K562 (cell line): ENCODE results near the gene MYO7A. TPM values are rescaled to one million over a fixed set of nuclear protein-coding genes. Genes with fewer than 3 reads are reported as not detected.

Source experiments
- ATF1 ChIP-seq, 2 experiments: fragments of 450-650 bp in 1 of 2; IDR thresholded peaks; 2 replicates each; pipeline ENCODE4 v1.6.1; 2016; ENCODE audit warnings: missing compliant biosample characterization in 1 of 2, missing genetic modification characterization in 1 of 2
- ATF3 ChIP-seq, 2 experiments: fragments of 450-650 bp in 1 of 2; sonication (generic) in 1 of 2; formaldehyde crosslinking in 1 of 2; IDR thresholded peaks in 1 of 2; conservative IDR thresholded peaks in 1 of 2; 2 replicates each; pipeline versions ENCODE4 v1.6.1 to v1.8.1; 2016 to 2023; ENCODE audit warnings: mild to moderate bottlenecking in 2 of 2, moderate library complexity in 2 of 2, inconsistent platforms in 1 of 2, missing genetic modification reagents in 1 of 2
- CBX3 ChIP-seq, 2 experiments: IDR thresholded peaks; 1 replicate in 1 of 2; 2 replicates in 1 of 2; pipeline ENCODE4 v1.6.1; 2012; ENCODE audit warnings: inconsistent platforms in 2 of 2, low read length in 2 of 2, borderline replicate concordance in 1 of 2, control low read depth in 1 of 2
- CTCFL ChIP-seq: IDR thresholded peaks from 2 replicates; pipeline ENCODE4 v1.6.1; 2011; ENCODE audit warnings: borderline replicate concordance, low read depth, mild to moderate bottlenecking, moderate library complexity, low read length; ENCODE audit not compliant: insufficient read depth, poor library complexity, severe bottlenecking
- DIDO1 ChIP-seq: fragments of 450-650 bp; IDR thresholded peaks from 2 replicates; pipeline ENCODE4 v1.6.1; 2016; ENCODE audit warnings: low read depth, missing biosample characterization, missing genetic modification characterization
- FOXK1 ChIP-seq: sonication (generic); formaldehyde crosslinking; IDR thresholded peaks from 2 replicates; pipeline ENCODE4 v1.8.0; 2022; ENCODE audit warnings: missing genetic modification reagents, mild to moderate bottlenecking, borderline replicate concordance
- FOXP1 ChIP-seq: sonication (generic); formaldehyde crosslinking; IDR thresholded peaks from 2 replicates; pipeline ENCODE4 v1.8.0; 2022; ENCODE audit warnings: mild to moderate bottlenecking, missing genetic modification reagents
- GABPA ChIP-seq: fragments of 200-800 bp; sonication (Bioruptor generic); conservative IDR thresholded peaks from 2 replicates; pipeline ENCODE4 v1.6.1; 2016; ENCODE audit warnings: low read depth, missing genetic modification characterization, missing compliant biosample characterization
- HMGXB4 ChIP-seq: sonication (generic); formaldehyde crosslinking; IDR thresholded peaks from 2 replicates; pipeline ENCODE4 v1.8.1; 2023; ENCODE audit warnings: mild to moderate bottlenecking, missing genetic modification reagents
- HNRNPL ChIP-seq: fragments of 200-400 bp; formaldehyde crosslinking; IDR thresholded peaks from 2 replicates; pipeline ENCODE4 v1.6.1; 2017; ENCODE audit warnings: low read depth, mild to moderate bottlenecking, low read length
- LEF1 ChIP-seq: fragments of 450-650 bp; IDR thresholded peaks from 2 replicates; pipeline ENCODE4 v1.6.1; 2016; ENCODE audit warnings: mild to moderate bottlenecking
- MTA2 ChIP-seq: fragments of 450-650 bp; IDR thresholded peaks from 2 replicates; pipeline ENCODE4 v1.6.1; 2016; ENCODE audit warnings: low read depth
- PRPF4 ChIP-seq: fragments of 200-400 bp; formaldehyde crosslinking; IDR thresholded peaks from one replicate; pipeline ENCODE4 v1.6.1; 2017; ENCODE audit warnings: low read length, low read depth, mild to moderate bottlenecking; ENCODE audit not compliant: insufficient read depth, poor library complexity, severe bottlenecking
- PTBP1 ChIP-seq: fragments of 200-400 bp; formaldehyde crosslinking; IDR thresholded peaks from 2 replicates; pipeline ENCODE4 v1.6.1; 2017; ENCODE audit warnings: low read depth, low read length
- RB1 ChIP-seq: fragments of 450-650 bp; IDR thresholded peaks from 2 replicates; pipeline ENCODE4 v1.6.1; 2017; ENCODE audit warnings: low read depth, mild to moderate bottlenecking
- RBM39 ChIP-seq: fragments of 200-400 bp; formaldehyde crosslinking; optimal IDR thresholded peaks from 2 replicates; pipeline ENCODE3; 2018; ENCODE audit warnings: low read depth, low read length
- SMARCB1 ChIP-seq: IDR thresholded peaks from 2 replicates; pipeline ENCODE4 v1.6.1; 2011; ENCODE audit warnings: improper control_type of control experiment, low read depth; ENCODE audit not compliant: insufficient read length
- ZNF263 ChIP-seq: sonication (generic); formaldehyde crosslinking; IDR thresholded peaks from 2 replicates; pipeline ENCODE4 v1.8.0; 2022; ENCODE audit warnings: mild to moderate bottlenecking, missing genetic modification reagents, borderline replicate concordance
- ZNF717 ChIP-seq: fragments of 250-450 bp; sonication (Bioruptor Pico); IDR thresholded peaks from 2 replicates; pipeline ENCODE4 v1.5.0; 2021
- ZNF785 ChIP-seq: fragments of 250-450 bp; sonication (Bioruptor Pico); IDR thresholded peaks from 2 replicates; pipeline ENCODE4 v1.4.0; 2020; ENCODE audit warnings: mild to moderate bottlenecking
- polyA plus RNA-seq, 8 experiments: library from polyadenylated mRNA; depleted of rRNA in 4 of 8; stranded (reverse) in 5 of 8; unstranded in 3 of 8; fragments of >200 nt; fragmentation: Nextera tagmentation in 2 of 8; fragmentation: Illumina TruSeq in 1 of 8; extraction: Ambion mirVana in 2 of 8; extraction: Trizol in 1 of 8; gene quantifications; 2 replicates each; pipeline versions ENCODE4 v1.2.1 to v1.2.3, GENCODE V29; 2011 to 2014; ENCODE audit warnings: inconsistent platforms in 1 of 8, missing spikeins in 1 of 8
- total RNA-seq, 7 experiments: library from RNA; depleted of rRNA in 6 of 7; stranded (reverse); fragments of >200 nt in 6 of 7; fragmentation: Illumina TruSeq in 2 of 7; extraction: Trizol in 2 of 7; gene quantifications; 2 replicates each; pipeline versions ENCODE4 v1.2.1 to v1.2.3, GENCODE V29; 2011 to 2021; ENCODE audit warnings: low replicate concordance in 1 of 7

The MYO7A gene
- total and polyA plus RNA-seq, 9 of the 15 experiments (the other 6 are each of a cell fraction or from before 2014, with no cell fraction given) = 0.01 to 0.11 (median 0.07) TPM; not detected in 1

- TF ChIP-seq PTBP1 (no peak), HMGXB4 (no peak), ZNF263 (CRISPR knock-in tag) (peak; percentile 68; the same call in 1 of the 2 replicates), MTA2 (no peak), DIDO1 (tag) (peak; percentile 62), ZNF717 (CRISPR knock-in tag) (no peak), HNRNPL (no peak), ATF1 (CRISPR knock-in tag; IDR thresholded peaks at IDR 0.05) (no peak), ATF1 (tag; IDR thresholded peaks at IDR 0.05) (peak; percentile 91), ZNF785 (CRISPR knock-in tag) (no peak), GABPA (tag) (no peak), FOXK1 (CRISPR knock-in tag) (no peak), CBX3 (IDR thresholded peaks at IDR 0.05; ENCODE audit: borderline replicate concordance in 1 of 2, low read length in 2 of 2) (no peak), FOXP1 (CRISPR knock-in tag) (peak; percentile 73; the same call in 1 of the 2 replicates), SMARCB1 (no peak), PRPF4 (no peak), RB1 (peak; percentile 69; the same call in 1 of the 2 replicates), CTCFL (peak; percentile 93), LEF1 (no peak), RBM39 (peak; percentile 65), ATF3 (IDR thresholded peaks at IDR 0.05) (peak; percentile 39; the same call in 1 of the 2 replicates), ATF3 (CRISPR knock-in tag; conservative IDR thresholded peaks at IDR 0.05) (no peak)
Measured at GRCh38 chr11:77191823-77192495, 63.9 kb downstream of the MYO7A start (continued).
